ENCODE measurements around the gene BCR. TPM values are rescaled to one million over a fixed set of nuclear protein-coding genes. Genes with fewer than 3 reads are reported as not detected.

The BCR gene
- polyA plus RNA-seq, 1 donor from 2014 or later: 57.5 TPM

DNA sequence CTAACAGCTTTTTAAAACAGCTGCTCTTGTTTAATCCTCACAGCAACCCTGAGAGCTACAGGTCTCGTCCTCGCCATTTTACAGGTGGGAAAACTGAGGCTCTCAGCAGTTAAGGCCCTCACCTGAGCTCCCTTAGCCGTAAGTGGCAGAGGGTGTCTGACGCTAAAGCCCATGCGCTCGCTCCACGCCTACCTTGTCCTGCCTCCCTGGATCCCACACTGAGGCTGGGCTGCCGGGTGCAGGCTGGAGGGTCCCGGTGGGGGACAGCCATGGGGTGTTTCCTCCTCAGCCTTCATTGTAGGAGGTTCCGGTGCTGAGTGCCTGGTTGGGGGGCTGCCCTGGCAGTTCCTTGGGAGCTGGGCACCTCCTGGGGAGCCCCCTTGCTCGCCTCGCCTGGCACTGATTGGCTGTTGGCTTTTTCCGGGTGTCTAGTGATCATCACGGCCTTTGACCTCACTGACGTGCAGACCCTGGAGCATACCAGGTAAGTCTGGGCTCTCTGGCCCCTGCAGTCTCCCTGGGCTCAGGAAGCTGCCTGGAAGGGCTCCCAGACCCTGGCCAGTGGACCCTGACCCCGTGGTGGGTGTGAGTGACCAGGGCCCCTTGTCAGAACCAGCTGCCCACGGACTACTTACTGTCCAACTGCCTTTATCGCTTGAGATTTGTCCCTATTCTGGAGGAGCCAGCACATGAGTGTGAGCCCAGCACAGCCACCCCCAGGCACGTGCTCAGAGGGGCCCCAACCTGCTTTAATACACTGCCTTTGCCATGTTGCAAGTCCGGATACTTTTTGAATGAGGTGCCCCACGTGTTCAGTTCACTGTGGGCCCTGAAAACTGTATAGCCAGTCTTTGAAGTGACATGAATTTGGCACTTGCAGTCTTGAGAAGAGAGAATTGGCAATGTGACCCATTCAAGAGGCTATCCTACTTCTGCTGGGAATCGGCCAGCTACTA lies 22.5 kb upstream of the BCR start:
- no peaks in the 10 kb centered on the region for H3K9me3 ChIP-seq (ENCODE audit: low read length)
- no peaks in the 10 kb centered on the region for H3K27me3 ChIP-seq (ENCODE audit: insufficient read depth, low read depth, low read length)
- TF ChIP-seq MXI1 (conservative IDR thresholded peaks at IDR 0.05; ENCODE audit: poor library complexity, severe bottlenecking) (no peak), POLR2AphosphoS5 (IDR thresholded peaks at IDR 0.05) (no peak), EZH2 (IDR thresholded peaks at IDR 0.05; ENCODE audit: borderline replicate concordance, insufficient read depth, low read length, poor library complexity, severe bottlenecking) (no peak), RAD21 (conservative IDR thresholded peaks at IDR 0.05) (no peak), TAF1 (IDR thresholded peaks at IDR 0.05; ENCODE audit: low read depth) (no peak), EP300 (conservative IDR thresholded peaks at IDR 0.05; ENCODE audit: poor library complexity, severe bottlenecking) (no peak)
- TF ChIP-seq, protein P1, sequence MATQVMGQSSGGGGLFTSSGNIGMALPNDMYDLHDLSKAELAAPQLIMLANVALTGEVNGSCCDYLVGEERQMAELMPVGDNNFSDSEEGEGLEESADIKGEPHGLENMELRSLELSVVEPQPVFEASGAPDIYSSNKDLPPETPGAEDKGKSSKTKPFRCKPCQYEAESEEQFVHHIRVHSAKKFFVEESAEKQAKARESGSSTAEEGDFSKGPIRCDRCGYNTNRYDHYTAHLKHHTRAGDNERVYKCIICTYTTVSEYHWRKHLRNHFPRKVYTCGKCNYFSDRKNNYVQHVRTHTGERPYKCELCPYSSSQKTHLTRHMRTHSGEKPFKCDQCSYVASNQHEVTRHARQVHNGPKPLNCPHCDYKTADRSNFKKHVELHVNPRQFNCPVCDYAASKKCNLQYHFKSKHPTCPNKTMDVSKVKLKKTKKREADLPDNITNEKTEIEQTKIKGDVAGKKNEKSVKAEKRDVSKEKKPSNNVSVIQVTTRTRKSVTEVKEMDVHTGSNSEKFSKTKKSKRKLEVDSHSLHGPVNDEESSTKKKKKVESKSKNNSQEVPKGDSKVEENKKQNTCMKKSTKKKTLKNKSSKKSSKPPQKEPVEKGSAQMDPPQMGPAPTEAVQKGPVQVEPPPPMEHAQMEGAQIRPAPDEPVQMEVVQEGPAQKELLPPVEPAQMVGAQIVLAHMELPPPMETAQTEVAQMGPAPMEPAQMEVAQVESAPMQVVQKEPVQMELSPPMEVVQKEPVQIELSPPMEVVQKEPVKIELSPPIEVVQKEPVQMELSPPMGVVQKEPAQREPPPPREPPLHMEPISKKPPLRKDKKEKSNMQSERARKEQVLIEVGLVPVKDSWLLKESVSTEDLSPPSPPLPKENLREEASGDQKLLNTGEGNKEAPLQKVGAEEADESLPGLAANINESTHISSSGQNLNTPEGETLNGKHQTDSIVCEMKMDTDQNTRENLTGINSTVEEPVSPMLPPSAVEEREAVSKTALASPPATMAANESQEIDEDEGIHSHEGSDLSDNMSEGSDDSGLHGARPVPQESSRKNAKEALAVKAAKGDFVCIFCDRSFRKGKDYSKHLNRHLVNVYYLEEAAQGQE (IDR thresholded peaks at IDR 0.05; ENCODE audit: borderline replicate concordance): no peak
- no peak overlapping the region for H2AFZ ChIP-seq (ENCODE audit: low read depth, low read length)
- no peaks in the 10 kb centered on the region for H3K36me3 ChIP-seq (ENCODE audit: insufficient read depth, low read length)
- H4K20me1 ChIP-seq (ENCODE audit: insufficient read depth): no peaks in the 10 kb centered on the region
- no peak overlapping the region for H3K9ac ChIP-seq (ENCODE audit: low read length)
- no peak overlapping the region for H3K27ac ChIP-seq (ENCODE audit: low read length)
- H3F3A ChIP-seq (ENCODE audit: insufficient read depth, low read length, poor library complexity, severe bottlenecking): no peaks in the 10 kb centered on the region
- H3K79me2 ChIP-seq (replicated peaks; ENCODE audit: insufficient read depth, low read length): no peaks in the 10 kb centered on the region
- H3K4me3 ChIP-seq (ENCODE audit: low read length): no peak overlapping the region
- H3K4me2 ChIP-seq (ENCODE audit: low read length): no peak overlapping the region
- H3K9me2 ChIP-seq (ENCODE audit: insufficient read depth, low read length): no peaks in the 10 kb centered on the region

DNA sequence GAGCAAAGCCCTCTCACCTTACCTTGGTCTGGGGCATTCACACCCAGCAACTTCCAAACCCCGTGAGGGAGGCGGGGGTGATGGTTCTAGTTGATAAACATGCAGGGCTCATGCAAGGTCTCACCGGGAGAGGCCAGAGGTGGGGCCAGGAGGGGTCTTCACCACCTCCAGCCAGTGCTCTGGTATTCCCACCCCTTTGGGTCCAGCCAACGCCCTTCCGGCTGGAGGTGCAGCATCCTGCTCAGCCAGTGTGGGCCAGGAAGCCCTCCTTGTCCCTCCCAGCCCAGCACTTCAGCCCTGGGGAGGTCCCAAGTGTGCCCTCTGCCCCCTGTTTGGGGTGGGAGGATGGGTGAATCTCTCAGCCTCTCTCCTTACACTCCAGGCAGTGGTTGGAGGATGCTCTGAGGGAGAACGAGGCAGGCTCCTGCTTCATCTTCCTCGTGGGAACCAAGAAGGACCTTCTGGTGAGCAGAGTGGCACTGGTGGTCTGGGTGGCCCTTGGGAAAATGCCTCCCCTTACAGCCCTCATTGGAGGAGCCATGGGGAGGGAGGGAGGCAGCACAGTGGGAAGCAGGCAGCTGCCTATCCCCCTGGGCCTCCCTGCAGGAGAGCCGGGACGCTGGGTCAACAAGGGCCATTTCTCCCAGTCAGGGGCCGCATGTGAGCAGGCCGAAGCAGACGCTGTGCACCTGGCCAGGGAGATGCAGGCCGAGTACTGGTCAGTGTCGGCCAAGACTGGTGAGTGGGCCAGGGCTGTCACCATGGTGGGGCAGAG lies 21.6 kb upstream of the BCR start:
- no peaks in the 10 kb centered on the region for H3K9me3 ChIP-seq (ENCODE audit: low read length)
- H2AFZ ChIP-seq (ENCODE audit: low read depth, low read length): no peak overlapping the region
- H3K27me3 ChIP-seq (ENCODE audit: insufficient read depth, low read depth, low read length): no peaks in the 10 kb centered on the region
- H3K79me2 ChIP-seq (replicated peaks; ENCODE audit: insufficient read depth, low read length): no peaks in the 10 kb centered on the region
- no peaks in the 10 kb centered on the region for H3F3A ChIP-seq (ENCODE audit: insufficient read depth, low read length, poor library complexity, severe bottlenecking)
- no peak overlapping the region for H3K4me2 ChIP-seq (ENCODE audit: low read length)
- no peak overlapping the region for H3K4me3 ChIP-seq (ENCODE audit: low read length)
- H4K20me1 ChIP-seq (ENCODE audit: insufficient read depth): no peaks in the 10 kb centered on the region
- TF ChIP-seq, protein P1 (IDR thresholded peaks at IDR 0.05; ENCODE audit: borderline replicate concordance): no peak
- TF ChIP-seq TAF1 (IDR thresholded peaks at IDR 0.05; ENCODE audit: low read depth): no peak
- TF ChIP-seq POLR2AphosphoS5 (IDR thresholded peaks at IDR 0.05): no peak
- TF ChIP-seq, protein P2, sequence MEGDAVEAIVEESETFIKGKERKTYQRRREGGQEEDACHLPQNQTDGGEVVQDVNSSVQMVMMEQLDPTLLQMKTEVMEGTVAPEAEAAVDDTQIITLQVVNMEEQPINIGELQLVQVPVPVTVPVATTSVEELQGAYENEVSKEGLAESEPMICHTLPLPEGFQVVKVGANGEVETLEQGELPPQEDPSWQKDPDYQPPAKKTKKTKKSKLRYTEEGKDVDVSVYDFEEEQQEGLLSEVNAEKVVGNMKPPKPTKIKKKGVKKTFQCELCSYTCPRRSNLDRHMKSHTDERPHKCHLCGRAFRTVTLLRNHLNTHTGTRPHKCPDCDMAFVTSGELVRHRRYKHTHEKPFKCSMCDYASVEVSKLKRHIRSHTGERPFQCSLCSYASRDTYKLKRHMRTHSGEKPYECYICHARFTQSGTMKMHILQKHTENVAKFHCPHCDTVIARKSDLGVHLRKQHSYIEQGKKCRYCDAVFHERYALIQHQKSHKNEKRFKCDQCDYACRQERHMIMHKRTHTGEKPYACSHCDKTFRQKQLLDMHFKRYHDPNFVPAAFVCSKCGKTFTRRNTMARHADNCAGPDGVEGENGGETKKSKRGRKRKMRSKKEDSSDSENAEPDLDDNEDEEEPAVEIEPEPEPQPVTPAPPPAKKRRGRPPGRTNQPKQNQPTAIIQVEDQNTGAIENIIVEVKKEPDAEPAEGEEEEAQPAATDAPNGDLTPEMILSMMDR (IDR thresholded peaks at IDR 0.05; ENCODE audit: poor library complexity, severe bottlenecking): no peak
- TF ChIP-seq SMC3 (conservative IDR thresholded peaks at IDR 0.05; ENCODE audit: poor library complexity): no peak
- H3K27ac ChIP-seq (ENCODE audit: low read length): no peak overlapping the region
- H3K9ac ChIP-seq (ENCODE audit: low read length): no peak overlapping the region
- no peaks in the 10 kb centered on the region for H3K36me3 ChIP-seq (ENCODE audit: insufficient read depth, low read length)
- H3K9me2 ChIP-seq (ENCODE audit: insufficient read depth, low read length): no peaks in the 10 kb centered on the region
